SK-N-SH (cell line): ENCODE data around the gene AFF1. TPM values are rescaled to one million over a fixed set of nuclear protein-coding genes. Genes with fewer than 3 reads are reported as not detected.

Source experiments
- CTCF ChIA-PET: fragments of 300-600, 350-600 bp; formaldehyde crosslinking; extraction: SDS; loops from one replicate; lab custom pipeline; 2021; lab: Yijun Ruan, JAX
- POLR2A ChIA-PET: fragments of 350-600 bp; sonication (Branson Sonifier 250); formaldehyde crosslinking; extraction: SDS; loops from one replicate; lab custom pipeline; 2020; ENCODE audit warnings: antibody characterized with exemption, inconsistent platforms; lab: Yijun Ruan, JAX
- DNase-seq: peaks from one replicate; pipeline ENCODE4 v3.0.0; 2012
- H2AFZ ChIP-seq: fragments of 200-600 bp; sonication (generic); 2 replicates; pipeline ENCODE4 v1.8.1; 2016; ENCODE audit warnings: antibody characterized with exemption, mild to moderate bottlenecking, low read depth
- H3F3A ChIP-seq: fragments of 200-600 bp; sonication (generic); replicated peaks from 2 replicates; pipeline ENCODE3; 2016; ENCODE audit warnings: antibody characterized with exemption, mild to moderate bottlenecking; ENCODE audit not compliant: insufficient read depth
- H3K27ac ChIP-seq, 2 experiments: fragments of 200-500 bp in 1 of 2; fragments of 200-600 bp in 1 of 2; sonication (Bioruptor generic) in 1 of 2; sonication (generic), shearing (Covaris generic) in 1 of 2; 2 replicates each; pipeline versions ENCODE4 v1.5.1 to v1.6.1; 2014 to 2016; ENCODE audit warnings: low read depth in 2 of 2, inconsistent platforms in 1 of 2, low read length in 1 of 2, mild to moderate bottlenecking in 1 of 2, mixed read lengths in 1 of 2
- H3K27me3 ChIP-seq: fragments of 200-600 bp; sonication (generic), shearing (Covaris generic); 2 replicates; pipeline ENCODE4 v1.6.1; 2016; ENCODE audit warnings: mixed run types; ENCODE audit not compliant: insufficient read depth
- H3K36me3 ChIP-seq, 2 experiments: fragments of 200-500 bp in 1 of 2; fragments of 200-600 bp in 1 of 2; sonication (Bioruptor generic) in 1 of 2; sonication (generic) in 1 of 2; replicated peaks in 1 of 2; 2 replicates each; pipeline versions ENCODE3 to v1.5.1; 2014 to 2016; ENCODE audit warnings: low read length in 1 of 2, mild to moderate bottlenecking in 1 of 2; ENCODE audit not compliant: insufficient read depth in 2 of 2, control insufficient read depth in 1 of 2
- H3K4me1 ChIP-seq, 2 experiments: fragments of 200-500 bp in 1 of 2; fragments of 200-600 bp in 1 of 2; sonication (Bioruptor generic) in 1 of 2; sonication (generic), shearing (Covaris generic) in 1 of 2; 2 replicates each; pipeline versions ENCODE4 v1.5.1 to v1.6.1; 2014 to 2016; ENCODE audit warnings: low read depth in 1 of 2, low read length in 1 of 2, mixed run types in 1 of 2; ENCODE audit not compliant: insufficient read depth in 2 of 2, control insufficient read depth in 1 of 2
- H3K4me2 ChIP-seq: fragments of 200-600 bp; sonication (generic), shearing (Covaris generic); 2 replicates; pipeline ENCODE4 v1.6.1; 2017; ENCODE audit warnings: mixed run types
- H3K4me3 ChIP-seq, 2 experiments: fragments of 200-500 bp in 1 of 2; fragments of 200-600 bp in 1 of 2; sonication (Bioruptor generic) in 1 of 2; sonication (generic), shearing (Covaris generic) in 1 of 2; 2 replicates each; pipeline versions ENCODE4 v1.5.1 to v1.8.1; 2014 to 2016; ENCODE audit warnings: low read depth in 2 of 2, inconsistent platforms in 1 of 2, low read length in 1 of 2, mild to moderate bottlenecking in 1 of 2, mixed read lengths in 1 of 2, moderate library complexity in 1 of 2
- H3K79me2 ChIP-seq: fragments of 200-600 bp; sonication (generic); 2 replicates; pipeline ENCODE4 v1.8.1; 2017; ENCODE audit warnings: mild to moderate bottlenecking; ENCODE audit not compliant: insufficient read depth
- H3K9ac ChIP-seq: fragments of 200-600 bp; sonication (generic); 2 replicates; pipeline ENCODE4 v1.6.1; 2017; ENCODE audit warnings: mixed run types
- H3K9me2 ChIP-seq: fragments of 200-600 bp; sonication (generic); 2 replicates; pipeline ENCODE4 v1.6.1; 2017; ENCODE audit warnings: mixed run types
- H3K9me3 ChIP-seq: fragments of 200-600 bp; sonication (generic); 2 replicates; pipeline ENCODE4 v1.6.1; 2017; ENCODE audit warnings: mixed run types, mild to moderate bottlenecking, moderate library complexity
- H4K20me1 ChIP-seq: fragments of 200-600 bp; sonication (generic); 2 replicates; pipeline ENCODE4 v1.6.1; 2017; ENCODE audit warnings: mild to moderate bottlenecking, mixed run types; ENCODE audit not compliant: insufficient read depth
- CTCF ChIP-seq: fragments of 200-600 bp; sonication (generic); IDR thresholded peaks from 2 replicates; pipeline ENCODE4 v1.6.1; 2017; ENCODE audit warnings: antibody characterized with exemption, mild to moderate bottlenecking, moderate library complexity
- ELF1 ChIP-seq: IDR thresholded peaks from 2 replicates; pipeline ENCODE4 v1.4.0; 2012
- EP300 ChIP-seq, 2 experiments: IDR thresholded peaks; 2 replicates each; pipeline versions ENCODE4 v1.4.0 to v1.6.1; 2012; ENCODE audit warnings: borderline replicate concordance in 1 of 2, low read depth in 1 of 2, low read length in 1 of 2
- EZH2phosphoT487 ChIP-seq: fragments of 200-600 bp; sonication (generic); IDR thresholded peaks from 2 replicates; pipeline ENCODE4 v1.6.1; 2017; ENCODE audit warnings: low read depth, mixed run types, mild to moderate bottlenecking, antibody characterized with exemption, moderate library complexity, borderline replicate concordance
- FOSL2 ChIP-seq: IDR thresholded peaks from 2 replicates; pipeline ENCODE4 v1.4.0; 2012; ENCODE audit warnings: low read depth, mild to moderate bottlenecking, moderate library complexity, borderline replicate concordance
- FOXJ3 ChIP-seq: sonication (generic); formaldehyde crosslinking; IDR thresholded peaks from 2 replicates; pipeline ENCODE4 v1.5.1; 2020; ENCODE audit warnings: mild to moderate bottlenecking, missing genetic modification reagents
- GATA2 ChIP-seq: sonication (generic); formaldehyde crosslinking; IDR thresholded peaks from 2 replicates; pipeline ENCODE4 v1.5.0; 2020; ENCODE audit warnings: mild to moderate bottlenecking, missing genetic modification reagents
- IRF3 ChIP-seq: fragments of 150-350 bp; IDR thresholded peaks from 2 replicates; pipeline ENCODE4 v1.6.1; 2016; ENCODE audit warnings: mild to moderate bottlenecking, low read depth, low read length
- JUND ChIP-seq: IDR thresholded peaks from 2 replicates; pipeline ENCODE4 v1.4.0; 2012
- MEF2A ChIP-seq: IDR thresholded peaks from 2 replicates; pipeline ENCODE4 v1.4.0; 2012; ENCODE audit warnings: low read depth, borderline replicate concordance
- MXI1 ChIP-seq: IDR thresholded peaks from 2 replicates; pipeline ENCODE4 v1.6.1; 2012; ENCODE audit warnings: mild to moderate bottlenecking, low read depth, low read length, improper control_type of control experiment
- NFIC ChIP-seq: IDR thresholded peaks from 2 replicates; pipeline ENCODE4 v1.4.0; 2012; ENCODE audit warnings: borderline replicate concordance
- NRF1 ChIP-seq: IDR thresholded peaks from 2 replicates; pipeline ENCODE4 v1.6.1; 2012; ENCODE audit warnings: low read depth, mild to moderate bottlenecking, low read length
- POLR2AphosphoS5 ChIP-seq: IDR thresholded peaks from 2 replicates; pipeline ENCODE4 v1.6.1; 2012; ENCODE audit warnings: low read depth, low read length
- RAD21 ChIP-seq: IDR thresholded peaks from 2 replicates; pipeline ENCODE4 v1.6.1; 2012; ENCODE audit warnings: mild to moderate bottlenecking, low read length
- RCOR1 ChIP-seq: fragments of 150-350 bp; IDR thresholded peaks from 2 replicates; pipeline ENCODE4 v1.6.1; 2017; ENCODE audit warnings: antibody characterized with exemption, low read length
- REST ChIP-seq: IDR thresholded peaks from 2 replicates; pipeline ENCODE4 v1.6.1; 2012; ENCODE audit warnings: mild to moderate bottlenecking, low read depth, low read length, moderate library complexity
- RXRA ChIP-seq: IDR thresholded peaks from 2 replicates; pipeline ENCODE4 v1.4.0; 2012; ENCODE audit warnings: low read depth, mild to moderate bottlenecking, borderline replicate concordance
- SMC3 ChIP-seq: IDR thresholded peaks from 2 replicates; pipeline ENCODE4 v1.6.1; 2012; ENCODE audit warnings: low read depth, low read length, improper control_type of control experiment
- WGBS: methylation state at CpG from one replicate; pipeline ENCODE4 v1.1.6; 2017; ENCODE audit warnings: low lambda C conversion rate; 5-methylcytosine and 5-hydroxymethylcytosine counted together
- polyA plus RNA-seq, 3 experiments: library from polyadenylated mRNA; depleted of rRNA; stranded (reverse); fragments of >200 nt; gene quantifications; 2 replicates each; pipeline ENCODE4 v1.2.3, GENCODE V29; 2012

AFF1 gene
- polyA plus RNA-seq, 1 of the 3 experiments (the other 2 are of a cell fraction) = 2.7 TPM

GRCh38 chr4:87005690-87006425, 71.0 kb downstream of the AFF1 start:
- peaks cover 0 to 11% of the 10 kb centered on the region in 2 experiments; a peak in 2 of 4 replicates for H3K4me1 ChIP-seq
- H3K9me3 ChIP-seq = no peaks in the 10 kb centered on the region
- 69% methylated on average over 16 of the region's 16 CpGs for WGBS
- peak overlapping the region; percentile 57 for H2AFZ ChIP-seq
- no peaks in the 10 kb centered on the region for H3K27me3 ChIP-seq
- H3K9ac ChIP-seq = peak overlapping the region; percentile 96
- H4K20me1 ChIP-seq = no peaks in the 10 kb centered on the region
- H3K79me2 ChIP-seq = peaks cover 30% of the 10 kb centered on the region
- DNase-seq = peak; percentile 28
- H3K27ac ChIP-seq = peak overlapping the region; percentile 98 to 99
- H3K4me2 ChIP-seq = peak overlapping the region; percentile 82
- no peaks in the 10 kb centered on the region for H3K36me3 ChIP-seq
- H3K4me3 ChIP-seq = peak overlapping the region; percentile 88 to 90
- CTCF ChIA-PET = interaction anchor here (0.8 to 5.5 kb wide), 8 partner anchors 22 to 87 kb away, joined by 3 to 35 read pairs (median 6); partner anchors contain the start of gene AFF1
- H3F3A ChIP-seq = peaks cover 5% of the 10 kb centered on the region
- TF ChIP-seq EP300 (IDR thresholded peaks at IDR 0.05; ENCODE audit: borderline replicate concordance in 1 of 2, low read depth in 1 of 2, low read length in 1 of 2) = no peak
- TF ChIP-seq REST = no peak
- TF ChIP-seq FOXJ3 (CRISPR knock-in tag) = no peak
- TF ChIP-seq POLR2AphosphoS5 = no peak
- no peak for TF ChIP-seq RXRA
- TF ChIP-seq MXI1 = no peak
- no peak for TF ChIP-seq JUND
- no peak for TF ChIP-seq RAD21
- no peak for TF ChIP-seq MEF2A
- TF ChIP-seq FOSL2 = no peak
- TF ChIP-seq CTCF = no peak
- no peak for TF ChIP-seq NRF1
- TF ChIP-seq SMC3 = no peak
- no peak for TF ChIP-seq NFIC
- no peak for TF ChIP-seq ELF1
- no peak for TF ChIP-seq GATA2
- TF ChIP-seq IRF3 = no peak
- no peak for TF ChIP-seq RCOR1
- TF ChIP-seq EZH2phosphoT487 = no peak
- H3K9me2 ChIP-seq = no peaks in the 10 kb centered on the region
- POLR2A ChIA-PET = interaction anchor here (0.6 to 2.2 kb wide), 10 partner anchors 9 to 385 kb away, joined by 3 to 14 read pairs (median 3); partner anchors contain the start of genes AFF1 and HSD17B11
